Left hindlimb (tissue), 1 donor: ENCODE data around the gene JAKMIP2.

Experiments used
- DNase-seq: peaks from one replicate; pipeline ENCODE4 v3.0.0-alpha.2; 2018

The JAKMIP2 gene

DNA sequence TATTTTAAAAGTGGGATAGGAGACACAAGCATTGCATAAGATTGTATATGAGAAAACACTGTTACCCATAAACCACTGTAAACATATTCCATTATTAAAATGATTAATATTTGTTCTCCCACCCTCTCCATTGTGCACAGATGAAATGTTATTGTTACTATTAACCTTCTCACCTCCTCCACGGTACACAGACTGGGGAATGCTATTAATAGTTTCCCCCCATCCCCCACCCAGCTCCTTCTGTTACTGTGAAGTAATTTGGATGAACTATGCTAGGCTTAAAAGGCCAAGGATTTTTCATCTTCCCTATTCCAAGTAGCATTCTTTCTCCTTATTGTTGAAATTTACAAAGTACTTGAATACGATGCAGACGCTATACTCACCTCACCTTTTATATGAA is 91.4 kb downstream of the JAKMIP2 start:
- no peak for DNase-seq

DNA sequence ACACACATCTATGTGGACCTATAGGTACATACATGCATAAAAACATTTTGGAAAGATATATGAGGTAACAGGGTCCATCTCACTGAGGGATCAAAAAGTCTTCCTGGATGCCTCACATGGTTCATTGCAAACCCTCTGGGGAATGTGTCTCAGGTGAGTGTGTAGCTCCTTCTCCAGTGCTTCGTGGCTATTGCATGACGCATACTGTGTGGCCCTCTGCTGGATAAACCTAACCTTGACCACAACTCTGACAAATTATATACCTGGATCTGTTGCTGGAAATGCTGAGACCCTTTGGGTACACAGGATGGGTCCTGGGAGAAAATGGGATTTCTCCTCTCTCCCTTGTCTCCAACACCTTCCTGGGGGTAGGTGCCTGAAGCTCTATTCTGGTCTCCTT is 91.9 kb downstream of the JAKMIP2 start:
- no peak for DNase-seq

DNA sequence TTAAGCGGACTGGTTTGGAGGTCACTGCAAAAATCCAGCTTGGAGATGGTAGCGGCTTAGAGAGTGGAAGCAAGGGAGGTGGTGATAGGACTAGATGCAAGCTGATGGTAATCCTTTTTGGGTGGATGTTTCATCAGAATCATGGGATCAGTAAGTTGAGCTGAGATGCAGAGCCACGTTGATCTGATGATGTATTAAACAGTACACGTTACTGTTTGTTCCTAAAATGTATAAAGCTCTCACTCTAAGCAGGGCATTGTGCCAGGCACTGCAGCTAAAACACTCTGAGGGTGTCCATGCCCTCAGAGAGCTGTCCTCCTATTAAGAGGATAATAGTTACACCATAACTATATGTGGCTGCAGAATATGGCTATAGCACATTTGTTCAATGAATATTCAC is 93.1 kb downstream of the JAKMIP2 start:
- DNase-seq: no peak

DNA sequence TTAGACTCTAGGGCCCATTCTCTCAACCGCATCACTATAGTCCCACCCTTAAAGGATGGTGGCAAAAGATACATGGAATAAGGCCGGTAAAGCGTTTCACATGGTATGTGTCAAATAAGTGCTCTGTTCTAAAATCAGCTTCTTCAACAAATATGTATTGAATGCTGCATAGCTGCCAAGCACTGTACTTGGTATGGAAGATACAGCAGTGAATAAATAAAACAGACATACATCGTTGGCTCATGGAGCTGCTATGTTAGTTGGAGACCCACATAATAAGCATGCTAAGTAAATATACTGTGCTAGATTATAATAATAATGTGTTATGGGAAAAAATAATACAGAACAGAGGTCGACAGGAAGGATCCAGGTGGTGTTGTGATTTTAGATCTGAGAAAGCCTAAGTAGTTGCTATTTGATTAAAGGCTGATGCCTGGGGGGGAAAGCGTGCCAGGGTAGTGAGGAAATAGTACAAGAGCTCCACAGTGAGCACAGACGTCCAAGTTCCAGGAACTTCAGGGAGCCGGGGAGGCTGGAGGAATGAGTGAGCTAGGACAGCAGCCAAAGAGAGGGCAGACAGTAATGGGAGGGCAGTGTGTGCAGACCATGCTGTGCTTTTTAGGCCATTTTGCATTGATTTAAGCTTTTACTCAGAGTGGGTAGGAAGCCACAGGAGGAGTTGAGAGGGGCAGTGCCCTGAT is 93.7 kb downstream of the JAKMIP2 start:
- peak; percentile 78 for DNase-seq

- DNase-seq: no peak
Observed at GRCh38 chr5:147687118-147687517, 95.4 kb downstream of the JAKMIP2 start.

DNA sequence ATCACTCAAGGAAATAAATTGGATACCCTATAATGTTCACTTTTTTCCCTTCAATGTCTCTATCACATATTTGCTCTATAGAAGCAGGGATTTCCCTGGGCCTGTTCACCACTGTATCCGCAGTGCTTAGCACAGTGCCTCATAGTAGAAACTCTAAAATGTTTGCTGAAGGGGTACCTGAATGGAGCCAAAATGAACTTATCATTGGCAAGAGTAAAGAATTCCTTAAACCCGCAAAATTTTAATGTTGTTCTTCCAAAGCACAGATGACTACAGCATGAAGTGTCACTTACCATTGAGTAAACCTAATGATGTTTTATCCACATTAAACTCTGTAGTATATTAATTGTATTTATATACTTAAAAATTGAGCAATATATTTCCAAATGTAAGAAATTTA is 96.1 kb downstream of the JAKMIP2 start:
- DNase-seq: no peak

DNA sequence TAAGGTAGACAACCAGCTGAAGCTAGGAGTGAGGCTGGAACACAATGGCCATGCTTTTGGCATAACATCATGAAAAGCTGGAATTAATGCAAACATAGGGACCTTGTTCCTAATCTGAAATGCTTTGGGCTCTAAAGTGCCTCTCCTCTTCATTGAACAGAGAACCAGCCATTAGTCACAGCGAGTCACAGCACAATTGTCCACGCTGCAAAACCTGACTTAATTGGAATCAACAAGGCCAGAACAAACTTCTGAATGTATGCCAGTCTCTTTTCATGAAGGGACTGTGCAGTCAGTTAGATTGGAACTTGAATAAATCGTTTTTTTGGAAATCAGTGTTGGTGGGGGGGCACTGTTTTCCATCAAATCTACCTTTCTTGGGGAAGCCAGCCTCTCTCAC is 96.5 kb downstream of the JAKMIP2 start:
- DNase-seq: no peak

DNA sequence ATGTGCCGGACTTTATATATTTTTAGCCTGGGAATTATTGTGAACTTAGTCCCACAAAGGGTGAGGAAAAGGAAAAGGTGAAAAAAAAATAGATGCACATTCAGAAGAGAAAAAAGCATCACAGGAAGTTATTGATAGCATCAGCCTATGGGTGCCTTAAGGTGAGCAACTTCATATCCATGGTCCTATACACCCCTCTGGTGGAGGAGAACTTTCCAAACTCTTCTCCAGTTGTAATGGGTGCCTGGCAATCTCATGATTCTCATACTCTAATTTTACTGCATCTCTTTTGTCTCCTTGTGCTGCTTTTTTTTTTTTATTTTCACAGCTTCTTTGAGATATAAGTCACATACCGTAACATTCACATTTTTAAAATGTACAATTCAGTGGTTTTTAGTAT is 107.4 kb downstream of the JAKMIP2 start:
- no peak for DNase-seq

DNA sequence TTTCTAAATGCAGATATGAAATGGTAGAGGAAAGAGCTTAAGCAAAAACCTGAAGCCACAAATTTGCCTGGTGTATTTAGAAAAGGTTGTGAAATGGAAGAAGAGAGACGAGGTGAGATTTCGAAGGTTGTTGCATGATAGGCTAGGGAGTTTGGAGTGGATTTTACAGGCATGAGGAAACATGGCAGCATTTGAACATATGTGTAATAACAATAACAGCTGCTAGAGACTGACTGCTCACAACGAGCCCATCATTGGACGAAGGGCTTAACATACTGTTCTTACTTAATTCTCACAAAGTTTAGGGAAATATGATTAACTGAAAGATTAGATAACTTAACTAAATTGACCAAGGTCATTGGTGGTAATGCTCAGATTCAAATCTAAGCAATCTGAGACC is 108.1 kb downstream of the JAKMIP2 start:
- DNase-seq: no peak

GRCh38 chr5:147673791-147674190 is 108.7 kb downstream of the JAKMIP2 start:
- no peak for DNase-seq

GRCh38 chr5:147673266-147673665 is 109.3 kb downstream of the JAKMIP2 start:
- peak; percentile 56 for DNase-seq

GRCh38 chr5:147671365-147671764 is 111.2 kb downstream of the JAKMIP2 start:
- no peak for DNase-seq

- no peak for DNase-seq
Observed at GRCh38 chr5:147670815-147671214, 111.7 kb downstream of the JAKMIP2 start.

DNA sequence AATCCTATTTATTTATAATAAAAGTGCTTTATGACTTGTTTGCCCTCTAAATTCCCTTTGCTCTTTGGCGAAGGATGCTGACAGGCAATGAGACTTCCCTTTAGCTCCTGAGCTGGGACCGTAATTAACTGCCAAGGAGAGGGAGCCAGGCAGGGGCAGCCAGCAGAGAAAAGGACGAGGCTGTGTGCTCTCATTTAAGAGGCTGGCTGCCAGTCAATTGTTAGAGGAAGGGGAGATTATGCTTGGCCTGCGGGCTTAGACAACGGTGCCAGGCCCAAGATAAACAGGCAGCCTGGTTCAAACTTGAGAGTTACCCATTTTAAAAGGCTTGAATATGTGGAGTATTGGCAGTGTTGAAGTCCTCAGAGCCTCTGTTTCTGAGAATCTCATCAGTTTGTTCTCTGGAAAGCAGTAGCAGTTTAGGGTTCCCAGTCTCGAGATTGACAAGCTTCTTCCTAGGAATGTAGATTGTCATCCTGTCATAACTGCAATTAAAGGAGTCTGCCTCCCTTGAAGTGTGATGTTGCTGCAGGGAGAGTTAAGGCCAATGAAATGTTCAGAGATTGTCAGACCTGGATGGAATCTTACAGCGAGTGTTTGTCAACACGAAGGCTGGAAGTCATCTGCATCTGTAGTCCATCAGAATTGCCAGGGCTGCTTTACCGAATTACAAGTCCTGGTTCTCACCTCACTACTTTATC is 113.2 kb downstream of the JAKMIP2 start:
- peak; percentile 54 for DNase-seq

- DNase-seq: no peak
Observed at GRCh38 chr5:147668385-147668784, 114.1 kb downstream of the JAKMIP2 start.

- DNase-seq: no peak
Observed at GRCh38 chr5:147667363-147667762, 115.2 kb downstream of the JAKMIP2 start.

DNA sequence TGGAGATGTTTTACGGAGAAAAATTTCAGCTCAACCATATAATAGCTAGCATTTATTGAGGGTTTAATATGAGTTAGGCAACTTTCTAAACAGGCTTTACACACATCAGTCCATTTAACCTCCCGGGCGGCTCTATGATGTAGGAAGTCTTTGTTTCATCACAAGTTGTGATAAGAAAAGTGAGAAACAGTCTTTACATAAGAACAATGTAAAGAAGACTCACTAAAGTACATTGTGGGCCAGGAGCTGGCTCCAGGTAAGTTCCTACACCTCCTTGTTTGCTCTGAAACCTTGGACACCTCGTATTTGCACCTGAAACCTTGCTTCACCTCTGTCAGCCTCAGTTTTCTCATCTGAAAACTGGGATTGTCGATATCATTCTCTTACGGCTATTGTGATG is 116.1 kb downstream of the JAKMIP2 start:
- no peak for DNase-seq

GRCh38 chr5:147661541-147661940 is 121.0 kb downstream of the JAKMIP2 start:
- DNase-seq: no peak

DNA sequence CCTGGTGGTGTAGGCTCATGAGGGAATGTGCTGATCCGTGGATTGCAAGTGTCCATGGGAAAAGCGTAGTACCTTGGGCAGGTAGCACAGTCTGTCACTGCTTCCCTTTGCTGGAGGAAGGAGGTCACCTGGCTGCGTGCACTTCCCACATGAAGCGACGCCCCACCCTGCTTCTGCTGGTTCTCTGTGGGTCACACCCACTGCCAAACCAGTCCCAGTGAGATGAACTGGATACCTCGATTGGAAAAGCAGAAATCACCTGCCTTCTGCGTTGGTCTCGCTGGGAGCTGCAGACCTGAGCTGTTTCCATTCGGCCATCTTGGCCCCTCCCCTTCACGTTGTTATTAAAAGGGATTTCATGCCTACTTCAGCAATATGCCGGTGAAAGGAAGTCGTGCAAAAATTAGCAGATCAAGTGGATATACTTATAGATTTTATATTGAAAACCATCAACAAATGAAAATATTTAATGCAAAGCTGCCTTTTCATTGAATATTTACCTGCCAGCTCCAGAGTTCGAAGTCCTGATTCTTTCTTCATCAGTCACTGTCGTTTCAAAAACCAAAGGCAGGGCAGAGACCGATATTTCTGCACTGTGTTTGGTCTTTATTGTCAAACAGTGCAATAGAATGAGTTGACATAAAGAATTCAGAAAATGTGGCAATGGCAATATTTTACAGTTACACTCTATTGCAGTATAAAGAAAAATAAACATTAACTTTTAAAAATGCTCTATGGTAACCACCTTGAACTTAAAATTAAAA is 123.2 kb downstream of the JAKMIP2 start:
- no peak for DNase-seq

- peak; percentile 53 for DNase-seq
Observed at GRCh38 chr5:147658293-147658932, 124.1 kb downstream of the JAKMIP2 start.

DNA sequence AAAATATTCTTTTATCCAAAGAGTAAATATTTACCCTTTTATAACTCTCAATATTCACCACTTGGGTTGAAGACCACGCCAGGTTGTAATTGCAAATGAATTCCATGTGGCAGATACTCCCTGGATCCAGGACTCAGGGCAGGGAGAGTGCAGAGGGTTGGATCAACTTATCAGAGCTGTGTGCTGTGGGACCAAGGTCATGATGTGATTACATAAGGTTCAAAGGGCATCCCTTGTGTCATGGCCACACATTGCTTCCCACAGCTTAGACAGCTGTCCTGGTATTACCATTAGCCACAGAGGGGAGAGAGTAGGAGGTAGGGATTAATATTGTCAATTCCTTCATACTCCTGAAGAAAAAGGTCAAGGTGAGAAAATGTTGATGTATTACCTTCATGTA is 133.9 kb downstream of the JAKMIP2 start:
- no peak for DNase-seq

GRCh38 chr5:147645197-147645596 is 137.3 kb downstream of the JAKMIP2 start:
- DNase-seq: no peak

DNA sequence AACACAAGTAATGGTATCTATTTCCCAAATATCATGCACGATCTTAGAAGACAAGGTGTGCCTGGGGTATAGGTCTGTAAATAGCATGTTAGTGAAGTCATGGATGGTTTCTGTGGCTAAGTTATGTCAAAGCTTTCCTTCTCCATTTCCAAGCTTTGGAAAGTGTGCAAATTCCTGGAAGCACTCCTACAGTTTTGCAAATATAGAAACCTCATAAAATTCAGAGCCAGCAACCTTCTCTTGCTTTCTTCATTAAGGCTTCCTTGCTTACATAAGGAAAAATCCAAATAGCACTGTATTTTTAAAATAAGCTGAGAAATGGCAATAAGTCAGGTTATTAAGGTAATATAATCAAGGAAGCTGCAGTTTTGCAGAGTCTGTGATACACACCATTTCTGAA is 138.1 kb downstream of the JAKMIP2 start:
- DNase-seq: no peak
